C1 segment of cervical spinal cord (tissue), 14 donors: ENCODE results near the gene LCA5L.
"Not testable (repeated sequence)": the region's sequence is repeated elsewhere in the genome, so short reads cannot be mapped to it uniquely, and the experiment has no call there.

Source experiments
- DNase-seq, 14 donors: peaks; one replicate each; lab custom pipeline; 2025; lab: John Stamatoyannopoulos, UW

Gene LCA5L

GRCh38 chr21:39452207-39452969 lies 6.8 kb upstream of the LCA5L start:
- peak in 6 of 14 donors; percentile 47 to 69 (median 58) for DNase-seq

GRCh38 chr21:39451332-39452206 lies 6.0 kb upstream of the LCA5L start, which contains the start of gene SH3BGR:
SH3BGR (plus strand) TSS chr21:39451970; CDS start chr21:39452097, 127 bp downstream.
- DNase-seq: peak in 11 of 14 donors; percentile 31 to 81 (median 69)

- DNase-seq: no peak
Observed at GRCh38 chr21:39447264-39447663, 1.7 kb upstream of the LCA5L start.

- peak in 2 of 14 donors; percentile 10 to 44 for DNase-seq
Observed at GRCh38 chr21:39444421-39445180, 977 bp downstream of the LCA5L start.

- no peak for DNase-seq
Observed at GRCh38 chr21:39441502-39442475, 3.8 kb downstream of the LCA5L start.

- DNase-seq: no peak
Observed at GRCh38 chr21:39439232-39439631, 6.3 kb downstream of the LCA5L start.

GRCh38 chr21:39434950-39435349 lies 10.6 kb downstream of the LCA5L start:
- no peak for DNase-seq

- DNase-seq: no peak
Observed at GRCh38 chr21:39430954-39431353, 14.6 kb downstream of the LCA5L start.

GRCh38 chr21:39430457-39430856 lies 15.1 kb downstream of the LCA5L start:
- DNase-seq: no peak

GRCh38 chr21:39430016-39430415 lies 15.6 kb downstream of the LCA5L start:
- DNase-seq: no peak

GRCh38 chr21:39429445-39429844 lies 16.1 kb downstream of the LCA5L start:
- no peak for DNase-seq

- no peak for DNase-seq
Observed at GRCh38 chr21:39422527-39423241, 22.9 kb downstream of the LCA5L start.

GRCh38 chr21:39419204-39419603 lies 26.4 kb downstream of the LCA5L start:
- not testable (repeated sequence) for DNase-seq

- no peak for DNase-seq
Observed at GRCh38 chr21:39406065-39406464, 39.5 kb downstream of the LCA5L start.

GRCh38 chr21:39400173-39400572 lies 45.4 kb downstream of the LCA5L start:
- no peak for DNase-seq

- no peak for DNase-seq
Observed at GRCh38 chr21:39397646-39398385, 47.8 kb downstream of the LCA5L start.

- no peak for DNase-seq
Observed at GRCh38 chr21:39392981-39393380, 52.6 kb downstream of the LCA5L start.

GRCh38 chr21:39390212-39390765 lies 55.3 kb downstream of the LCA5L start:
- no peak for DNase-seq

- DNase-seq: no peak
Observed at GRCh38 chr21:39388811-39389155, 56.8 kb downstream of the LCA5L start.
